Thoracic aorta endothelial cell (primary cell): Measurements from ENCODE around the gene OLFML3. TPM values are rescaled to one million over a fixed set of nuclear protein-coding genes. Genes with fewer than 3 reads are reported as not detected.

ENCODE experiments used
- total RNA-seq: library from RNA; depleted of rRNA; stranded (reverse); fragments of >200 nt; gene quantifications from 2 replicates; pipeline ENCODE4 v1.2.3, GENCODE V29; 2012

The OLFML3 gene, protein sequence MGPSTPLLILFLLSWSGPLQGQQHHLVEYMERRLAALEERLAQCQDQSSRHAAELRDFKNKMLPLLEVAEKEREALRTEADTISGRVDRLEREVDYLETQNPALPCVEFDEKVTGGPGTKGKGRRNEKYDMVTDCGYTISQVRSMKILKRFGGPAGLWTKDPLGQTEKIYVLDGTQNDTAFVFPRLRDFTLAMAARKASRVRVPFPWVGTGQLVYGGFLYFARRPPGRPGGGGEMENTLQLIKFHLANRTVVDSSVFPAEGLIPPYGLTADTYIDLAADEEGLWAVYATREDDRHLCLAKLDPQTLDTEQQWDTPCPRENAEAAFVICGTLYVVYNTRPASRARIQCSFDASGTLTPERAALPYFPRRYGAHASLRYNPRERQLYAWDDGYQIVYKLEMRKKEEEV
- total RNA-seq = 0.36 and 0.53 TPM in 2 replicates

DNA sequence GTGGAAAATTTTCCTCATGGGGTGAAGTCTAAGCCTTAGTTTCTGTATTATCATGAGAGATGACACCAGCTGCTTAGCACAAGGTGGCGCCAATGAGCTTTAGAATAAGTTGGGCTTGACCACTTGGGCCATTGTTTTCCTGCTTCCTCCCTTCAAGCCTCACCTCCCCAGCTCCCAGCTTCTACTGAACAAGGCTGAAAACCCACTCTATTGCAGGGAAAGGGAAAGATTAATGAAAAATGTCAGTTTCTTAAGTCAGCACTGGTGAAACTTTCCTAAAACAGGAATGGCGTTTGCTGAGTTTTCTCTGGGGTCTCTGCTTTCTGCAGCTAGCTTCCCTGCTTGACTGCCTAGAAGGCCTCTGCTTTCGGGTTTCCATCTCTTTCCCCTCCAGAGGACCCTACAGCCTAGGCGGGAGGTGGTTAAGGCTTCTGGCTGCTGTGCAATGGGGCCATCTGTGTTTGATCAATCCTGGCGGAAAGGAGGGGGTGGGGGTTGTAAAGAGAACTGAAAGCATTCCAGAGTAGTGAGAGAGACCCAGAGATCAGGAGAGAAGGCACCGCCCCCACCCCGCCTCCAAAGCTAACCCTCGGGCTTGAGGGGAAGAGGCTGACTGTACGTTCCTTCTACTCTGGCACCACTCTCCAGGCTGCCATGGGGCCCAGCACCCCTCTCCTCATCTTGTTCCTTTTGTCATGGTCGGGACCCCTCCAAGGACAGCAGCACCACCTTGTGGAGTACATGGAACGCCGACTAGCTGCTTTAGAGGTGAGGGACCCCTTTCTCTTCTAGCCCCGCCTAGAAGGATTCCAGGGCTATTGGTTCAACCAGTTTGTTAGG, at the start of gene OLFML3:
OLFML3 (plus strand) TSS at position 612 of the 840 bp plus-strand sequence; CDS start at position 655, 43 bp downstream.

Other genes with a start within 250 kb of the OLFML3 start
- 62.2 and 72.9 TPM in 2 replicates for gene PHTF1, start 220.0 kb upstream of the OLFML3 start, total RNA-seq
- 16.5 and 17.3 TPM in 2 replicates for gene RSBN1, start 167.0 kb upstream of the OLFML3 start, total RNA-seq
- 6.0 and 15.8 TPM in 2 replicates for gene PTPN22, start 107.8 kb upstream of the OLFML3 start, total RNA-seq
- gene BCL2L15, start 91.9 kb upstream of the OLFML3 start, total RNA-seq = 0.43 and 1.1 TPM in 2 replicates
- 37.1 and 43.9 TPM in 2 replicates for gene AP4B1, start 74.7 kb upstream of the OLFML3 start, total RNA-seq
- 10.5 and 12.8 TPM in 2 replicates for gene DCLRE1B, start 74.1 kb upstream of the OLFML3 start, total RNA-seq
- 53.9 and 58.1 TPM in 2 replicates for gene HIPK1, start 50.1 kb upstream of the OLFML3 start, total RNA-seq
- gene SYT6, start 174.4 kb downstream of the OLFML3 start, total RNA-seq = not detected in 2 replicates